Left cardiac atrium (tissue), 4 donors: ENCODE results near the gene NR1D2. TPM values are rescaled to one million over a fixed set of nuclear protein-coding genes. Genes with fewer than 3 reads are reported as not detected.

ENCODE experiments used
- ATAC-seq, 2 donors: fragments of 200-7000 bp; cut with Tn5 transposase; one replicate each; pipeline ENCODE4 v1.9.1; 2020; ENCODE audit warnings: mild to moderate bottlenecking in 2 of 2, moderate library complexity in 2 of 2
- DNase-seq: peaks from one replicate; pipeline ENCODE4 v3.0.0-alpha.2; 2020
- intact Hi-C, 2 donors: fragments of 100-400 bp; cut with DNase I; formaldehyde crosslinking; loops; one replicate each; pipeline versions ENCODE4 v1.14.1 to v1.15.1; 2022 to 2023
- total RNA-seq, 2 donors: library from RNA; stranded (reverse); fragmentation: NEBNext Ultra II Directional; extraction: Animal tissue kit (Norgen Biotek cat#: 25700); gene quantifications; one replicate each; pipeline ENCODE4 v1.2.1, GENCODE V29; 2021
- donor health status: DM: no; HTN: yes; CAD: no.
- donor health status: DM: no; HTN: yes; CAD: no; lungs with severe emphysema.
- donor health status: DM: yes; HTN: yes; CAD: no.
- donor health status: Dilated cardiomyopathy.

The NR1D2 gene
- total RNA-seq, 2 donors from 2014 or later: 23.8 to 46.8 TPM

DNA sequence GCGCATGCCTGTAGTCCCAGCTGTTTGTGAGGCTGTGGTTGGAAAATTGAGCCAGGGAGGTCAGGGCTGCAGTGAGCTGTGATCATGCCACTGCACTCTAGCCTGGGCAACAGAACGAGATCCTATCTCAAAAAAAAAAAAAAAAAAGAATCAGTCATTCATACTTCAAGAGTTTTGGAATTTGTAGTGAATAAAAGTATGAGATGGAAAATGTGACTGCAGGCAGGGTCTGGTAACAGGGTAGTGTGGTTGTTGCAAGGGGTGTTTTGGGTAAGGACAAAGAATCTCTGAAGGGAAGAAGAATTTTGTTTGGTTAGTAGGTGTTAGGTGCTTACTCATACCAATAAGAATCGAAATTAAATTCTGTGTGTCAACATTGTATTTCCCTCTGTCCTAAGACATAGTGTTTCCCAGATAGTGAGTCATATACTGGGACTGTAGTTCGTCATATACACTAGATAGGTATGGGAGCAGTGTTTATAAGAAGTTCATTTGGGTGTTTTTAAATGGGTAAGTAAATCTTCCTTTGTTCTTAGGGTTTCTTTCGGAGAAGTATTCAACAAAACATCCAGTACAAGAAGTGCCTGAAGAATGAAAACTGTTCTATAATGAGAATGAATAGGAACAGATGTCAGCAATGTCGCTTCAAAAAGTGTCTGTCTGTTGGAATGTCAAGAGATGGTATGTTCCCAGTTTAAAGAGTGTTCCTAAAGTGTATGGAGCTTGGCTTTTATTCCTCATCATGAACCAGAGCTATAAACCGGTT lies 14.2 kb downstream of the NR1D2 start:
- intact Hi-C loops: no loop called here
- DNase-seq (no peak), ATAC-seq (peak in 1 of 2 donors; percentile 39)

DNA sequence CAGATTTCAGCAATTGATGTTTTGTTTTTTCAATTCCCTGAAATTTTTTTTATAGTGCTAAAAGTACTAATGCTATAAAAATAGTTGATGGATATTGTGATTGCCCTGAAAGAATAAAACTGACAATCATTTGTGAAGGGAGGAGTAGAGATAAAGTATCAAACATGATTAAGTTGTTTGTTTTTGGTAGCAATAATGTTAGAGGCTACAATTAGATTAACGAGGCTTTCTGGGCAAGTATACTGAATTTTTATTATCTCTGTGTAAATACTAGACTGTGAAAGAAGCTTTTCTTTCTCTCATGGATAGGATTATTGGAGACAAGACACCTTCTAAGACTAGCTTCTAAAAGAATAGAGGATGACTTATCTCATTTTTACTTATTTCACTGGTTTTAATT lies 15.6 kb downstream of the NR1D2 start:
- intact Hi-C loops: no loop called here
- DNase-seq: no peak
- ATAC-seq: no peak

- intact Hi-C loops: no loop called here
Measured at GRCh38 chr3:23961066-23961465, 16.0 kb downstream of the NR1D2 start.

GRCh38 chr3:23961913-23962312 lies 16.8 kb downstream of the NR1D2 start:
- DNase-seq: no peak
- no peak for ATAC-seq
- intact Hi-C loops: no loop called here

More at GRCh38 chr3:23961066-23961465, 16.0 kb downstream of the NR1D2 start:
- DNase-seq (no peak), ATAC-seq (no peak)

DNA sequence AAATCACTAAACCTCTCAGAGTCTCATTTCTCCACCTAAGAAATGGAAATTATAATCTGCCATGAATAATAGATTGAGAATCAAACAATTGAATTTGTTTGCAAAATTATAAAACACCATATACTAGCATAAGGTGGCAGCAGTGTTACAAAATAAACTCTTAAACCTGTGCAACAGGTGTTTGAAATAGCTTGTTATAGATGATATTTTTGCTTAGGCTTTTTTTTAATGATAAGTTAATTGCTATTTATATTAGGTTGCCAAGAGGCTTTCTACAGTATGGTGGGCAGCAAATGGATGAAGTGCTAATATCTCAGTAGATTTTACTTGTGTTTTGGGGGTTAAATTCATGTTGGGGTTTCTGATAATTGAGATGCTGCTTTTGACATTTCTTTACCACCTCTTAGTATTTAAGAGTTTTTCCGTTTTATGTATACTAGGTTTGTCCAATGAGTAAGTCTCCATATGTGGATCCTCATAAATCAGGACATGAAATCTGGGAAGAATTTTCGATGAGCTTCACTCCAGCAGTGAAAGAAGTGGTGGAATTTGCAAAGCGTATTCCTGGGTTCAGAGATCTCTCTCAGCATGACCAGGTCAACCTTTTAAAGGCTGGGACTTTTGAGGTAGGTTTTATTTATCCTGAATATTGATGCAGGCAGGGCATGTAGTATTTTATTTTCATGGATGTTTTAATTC lies 19.6 kb downstream of the NR1D2 start:
- ATAC-seq: no peak
- intact Hi-C loops: no loop called here
- no peak for DNase-seq

- no peak for DNase-seq
- intact Hi-C loops: no loop called here
- ATAC-seq: no peak
Measured at GRCh38 chr3:23966328-23966727, 21.2 kb downstream of the NR1D2 start.

DNA sequence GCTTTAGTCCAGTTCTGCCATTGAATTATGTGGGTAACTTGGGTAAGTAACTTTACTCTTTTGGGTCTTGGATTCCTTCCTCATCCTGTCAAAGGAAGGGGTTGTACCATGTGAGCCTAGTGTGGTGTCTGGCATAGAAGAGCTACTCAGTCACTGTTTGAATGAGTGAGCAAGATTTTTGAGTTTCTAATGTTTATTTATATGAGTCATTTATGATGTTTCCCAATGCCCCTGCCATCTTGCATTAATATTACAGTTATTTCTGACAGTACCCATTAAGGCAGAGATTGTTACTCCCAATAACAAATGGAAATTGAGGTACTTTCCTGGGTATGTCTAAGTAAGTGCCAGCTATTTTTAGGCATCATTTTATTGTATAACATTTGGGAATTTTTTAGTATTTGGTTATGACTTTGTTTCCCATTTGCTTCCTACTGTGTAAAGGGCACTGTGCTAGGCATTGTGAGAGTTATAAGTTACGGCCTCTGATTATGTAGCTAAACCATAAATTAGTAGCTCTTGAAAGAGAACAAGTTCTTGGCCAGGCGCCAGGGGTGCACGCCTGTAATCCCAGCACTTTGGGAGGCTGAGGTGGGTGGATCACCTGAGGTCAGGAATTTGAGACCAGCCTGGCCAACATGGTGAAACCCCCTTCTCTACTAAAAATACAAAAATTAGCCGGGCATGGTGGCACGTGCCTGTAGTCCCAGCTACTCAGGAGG lies 23.5 kb downstream of the NR1D2 start:
- DNase-seq (no peak), ATAC-seq (peak in 1 of 2 donors; percentile 61)

DNA sequence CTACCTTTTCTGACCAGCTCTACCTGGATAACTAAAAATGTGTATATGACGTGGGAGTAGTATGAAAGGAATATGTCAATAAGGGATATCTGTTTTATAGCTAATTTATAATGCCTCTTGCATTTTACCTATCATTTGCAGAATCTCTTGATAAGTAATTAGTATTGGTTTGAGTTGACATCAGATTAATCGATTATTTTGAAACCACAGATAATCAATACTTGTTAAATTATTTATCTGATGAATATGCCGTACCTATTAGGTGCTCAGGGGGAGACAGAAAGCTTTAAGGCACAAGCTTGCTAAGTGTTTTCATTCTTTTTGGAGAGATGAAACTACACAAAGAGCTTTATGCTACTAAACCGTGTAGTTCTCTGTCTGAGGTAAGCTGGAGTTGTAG lies 24.3 kb downstream of the NR1D2 start:
- ATAC-seq (no peak), DNase-seq (no peak)
- intact Hi-C loops: no loop called here

More for the DNA sequence above, 23.5 kb downstream of the NR1D2 start:
- intact Hi-C loops: no loop called here

DNA sequence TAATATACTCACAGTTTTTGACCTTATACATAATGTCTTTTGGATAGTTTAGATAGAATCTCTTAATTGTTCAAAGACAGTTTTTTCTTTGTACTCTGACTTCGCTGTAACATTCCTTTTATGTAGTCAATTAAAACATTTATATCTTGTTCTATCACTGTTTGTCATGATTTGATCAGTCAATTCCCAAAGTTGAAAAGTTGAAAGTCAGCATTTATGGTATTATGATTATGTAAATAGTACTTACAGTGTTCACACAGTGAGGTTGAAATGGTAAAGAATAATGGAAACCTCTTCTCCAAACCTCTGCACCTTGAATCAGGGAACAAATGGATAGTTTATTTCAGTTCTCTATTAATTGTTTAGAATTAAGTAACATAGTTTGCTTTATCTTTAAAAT lies 26.6 kb downstream of the NR1D2 start:
- intact Hi-C loops: no loop called here
- no peak for DNase-seq
- no peak for ATAC-seq

GRCh38 chr3:23976555-23976954 lies 31.5 kb downstream of the NR1D2 start:
- DNase-seq (no peak), ATAC-seq (no peak)
- intact Hi-C loops: no loop called here

DNA sequence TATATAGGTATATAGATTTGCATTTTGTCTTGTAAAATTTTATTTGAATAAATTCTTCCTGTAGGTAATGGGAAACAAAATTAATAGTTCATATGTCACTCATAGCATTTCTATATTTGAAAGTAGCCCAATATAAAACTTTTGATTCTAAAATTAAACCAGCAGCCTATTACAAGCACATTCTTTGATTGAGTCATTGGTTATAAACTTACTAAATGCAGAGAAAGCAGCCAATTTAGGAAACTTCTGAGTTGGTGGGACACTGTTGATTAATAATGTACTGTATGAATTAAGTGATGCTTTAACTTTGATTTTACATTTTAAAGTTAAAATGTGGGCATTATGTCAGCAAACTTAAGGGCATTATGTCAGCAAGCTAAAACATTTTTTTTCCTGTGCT lies 34.5 kb downstream of the NR1D2 start:
- intact Hi-C loops: no loop called here
- DNase-seq (no peak), ATAC-seq (no peak)

- DNase-seq: no peak
- intact Hi-C loops: no loop called here
- peak; percentile 71 to 83 for ATAC-seq
Measured at GRCh38 chr3:23981136-23981535, 36.0 kb downstream of the NR1D2 start.

DNA sequence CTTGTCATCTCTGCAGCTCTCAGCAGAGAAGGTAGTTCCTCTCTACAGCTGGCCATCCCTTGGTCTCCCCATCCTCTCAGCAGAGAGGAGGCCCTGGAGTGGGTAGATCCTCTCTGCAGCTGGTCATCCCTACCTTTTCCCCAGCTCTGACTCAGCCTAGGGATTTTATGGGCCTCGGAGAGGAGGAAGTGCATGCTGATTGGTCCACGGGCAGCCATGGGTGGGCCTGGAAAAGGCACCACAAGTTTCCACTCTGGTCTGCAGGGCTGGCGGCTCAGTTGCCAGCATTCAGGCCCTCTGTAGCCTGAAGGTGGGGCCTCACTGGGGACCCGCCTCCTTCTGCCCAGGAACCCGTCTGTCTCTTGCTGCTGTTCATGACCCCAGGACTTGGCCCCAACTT lies 36.9 kb downstream of the NR1D2 start:
- ATAC-seq (peak; percentile 27), DNase-seq (no peak)
- intact Hi-C loops: no loop called here

DNA sequence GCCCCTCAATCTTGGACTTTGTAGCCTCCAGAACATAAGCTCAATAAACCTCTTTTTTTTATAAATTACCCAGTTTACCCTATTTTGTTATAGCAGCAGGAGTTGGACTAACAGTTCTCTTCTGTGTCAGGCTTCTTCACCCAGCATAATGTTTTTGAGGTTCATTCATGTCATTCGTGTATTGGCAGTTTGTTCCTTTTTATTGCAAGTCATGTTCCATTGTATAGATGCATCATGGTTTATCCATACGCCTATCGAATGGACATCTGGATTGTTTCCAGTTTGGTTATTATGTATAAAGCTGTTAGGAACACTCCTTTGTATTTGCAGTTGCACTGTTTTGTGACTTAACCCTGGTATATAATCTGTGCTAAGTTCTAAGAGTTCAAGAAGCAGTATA lies 39.8 kb downstream of the NR1D2 start:
- intact Hi-C loops: no loop called here
- ATAC-seq (no peak), DNase-seq (no peak)

DNA sequence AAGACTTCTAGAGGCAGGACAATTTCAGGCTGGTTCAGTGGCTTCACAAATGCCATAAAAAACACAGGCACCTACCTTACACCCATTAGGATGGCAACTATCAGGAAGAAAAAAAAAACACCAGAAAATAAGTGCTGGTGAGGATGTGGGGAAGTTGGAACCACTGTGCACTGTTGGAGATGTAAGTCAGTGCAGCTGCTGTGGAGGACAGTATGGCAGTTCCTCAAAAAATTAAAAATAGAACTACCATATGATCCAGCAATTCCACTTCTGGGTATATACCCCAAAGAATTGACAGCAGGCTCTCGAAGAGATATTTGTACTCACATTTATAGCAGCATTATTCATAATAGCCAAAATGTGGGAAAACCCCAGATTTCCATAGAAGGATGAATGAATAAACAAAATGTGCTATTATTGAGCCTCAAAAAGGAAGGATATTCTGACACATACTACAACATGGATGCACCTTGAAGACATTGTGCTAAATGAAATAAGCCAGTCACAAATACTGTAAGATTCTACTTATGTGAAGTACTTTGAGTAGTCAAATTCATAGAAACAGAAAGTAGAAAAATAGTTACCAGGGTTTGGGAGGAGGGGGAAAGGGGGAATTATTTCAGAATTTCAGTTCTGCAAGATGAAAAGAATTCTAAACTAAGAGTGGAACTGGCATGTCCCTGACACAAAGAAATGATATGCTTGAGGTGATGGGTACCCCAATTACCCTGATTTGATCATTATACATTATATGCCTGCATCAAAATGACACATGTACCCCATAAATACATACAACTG lies 40.9 kb downstream of the NR1D2 start:
- ATAC-seq (no peak), DNase-seq (no peak)
- intact Hi-C loops: no loop called here

GRCh38 chr3:23987356-23987755 lies 42.3 kb downstream of the NR1D2 start:
- intact Hi-C loops: no loop called here
- ATAC-seq: no peak
- no peak for DNase-seq

DNA sequence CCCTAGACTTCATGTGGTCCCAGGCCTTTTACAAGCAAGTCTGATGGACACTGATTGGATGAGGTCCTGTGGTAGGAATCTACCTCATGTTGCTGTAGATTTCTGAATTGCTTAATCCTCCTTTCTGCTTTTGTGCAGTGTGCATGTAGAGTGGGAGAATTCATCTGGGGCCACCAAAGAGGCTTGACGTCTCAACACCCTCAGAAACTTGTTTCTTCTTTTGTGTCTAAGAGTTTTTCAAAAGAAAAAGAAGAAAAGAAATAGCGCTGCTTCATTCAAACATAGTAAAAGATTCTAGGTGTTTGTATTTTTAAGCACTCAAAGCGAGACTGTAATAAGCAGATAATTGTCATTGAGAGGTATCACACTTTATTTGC lies 46.2 kb downstream of the NR1D2 start:
- no peak for DNase-seq
- intact Hi-C loops: loop anchor here in 1 of 2 donors (10.0 kb wide), 1 partner anchor 244 kb away; no protein-coding TSS in a partner anchor
- no peak for ATAC-seq

DNA sequence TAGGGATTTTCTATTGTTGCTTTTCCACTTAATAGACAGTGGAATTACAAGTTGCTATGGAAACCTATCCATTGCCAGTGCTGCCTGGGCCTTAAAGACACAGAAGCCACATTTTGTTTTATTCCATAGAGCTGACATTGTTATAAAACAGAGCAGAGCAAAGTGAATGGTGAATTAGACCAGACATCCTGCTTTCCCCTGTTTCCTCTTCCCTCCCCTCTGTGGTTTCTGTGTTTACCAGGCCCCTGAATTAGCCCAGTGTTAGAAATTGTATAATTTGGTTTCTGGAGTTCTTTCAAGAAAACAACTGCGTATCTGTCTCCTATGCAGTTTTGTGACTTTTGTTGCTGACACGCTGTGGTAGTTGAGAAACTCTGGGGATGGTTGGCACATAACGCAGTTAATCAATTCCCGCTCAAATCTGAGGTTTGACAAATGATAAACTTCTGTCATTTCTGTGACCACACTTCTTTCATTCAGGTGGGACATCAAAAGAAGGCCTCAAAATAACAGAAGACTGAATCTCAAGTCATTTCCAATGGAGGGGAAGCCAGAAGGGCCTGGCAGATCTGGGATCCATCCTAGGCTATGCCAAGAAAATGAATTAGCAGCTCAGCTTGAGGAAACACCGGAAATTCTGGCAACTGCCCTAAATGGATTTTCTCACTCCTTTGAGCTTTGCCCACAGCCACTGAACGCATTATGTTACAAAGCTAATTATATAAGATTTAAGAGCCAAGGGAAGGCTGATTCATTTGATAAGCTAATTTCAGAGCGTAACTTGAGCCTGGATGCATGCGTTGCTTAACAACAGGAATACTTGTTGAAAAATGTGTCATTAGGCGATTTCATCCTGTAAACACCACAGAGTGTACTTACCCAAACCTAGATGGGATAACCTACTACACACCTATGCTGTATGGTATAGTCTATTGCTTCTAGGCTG lies 46.9 kb downstream of the NR1D2 start:
- ATAC-seq (peak; percentile 29 to 38), DNase-seq (no peak)
- intact Hi-C loops: loop anchor here in 1 of 2 donors (10.0 kb wide), 1 partner anchor 243 kb away; no protein-coding TSS in a partner anchor
